ENCODE data around the gene HSPA14.
"Not testable (repeated sequence)": the region's sequence is repeated elsewhere in the genome, so short reads cannot be mapped to it uniquely, and the experiment has no call there.

HSPA14 gene

DNA sequence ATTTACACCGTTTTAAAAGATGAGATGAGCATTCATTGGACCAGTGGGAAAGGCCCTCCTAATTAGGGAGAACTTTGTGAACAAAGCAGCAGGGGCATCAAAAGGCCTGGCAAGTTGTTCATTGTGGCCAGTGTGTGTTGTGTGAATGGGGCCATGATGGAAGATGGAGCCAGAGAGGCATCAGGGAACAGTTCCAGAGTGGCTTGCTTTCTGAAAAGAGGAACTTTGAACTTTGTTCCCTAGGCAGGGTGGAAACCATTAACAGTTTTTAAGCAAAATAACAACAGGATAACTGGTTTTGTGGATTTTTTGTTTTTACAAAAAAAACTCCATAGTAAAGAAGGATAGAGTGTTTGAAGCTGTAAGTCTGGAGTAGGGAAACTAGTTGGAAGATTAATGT lies 53.0 kb downstream of the HSPA14 start:
- FAIRE-seq (no peak), DNase-seq (ENCODE audit: insufficient read length, low spot score) (no peak)
- TF ChIP-seq, protein P1, sequence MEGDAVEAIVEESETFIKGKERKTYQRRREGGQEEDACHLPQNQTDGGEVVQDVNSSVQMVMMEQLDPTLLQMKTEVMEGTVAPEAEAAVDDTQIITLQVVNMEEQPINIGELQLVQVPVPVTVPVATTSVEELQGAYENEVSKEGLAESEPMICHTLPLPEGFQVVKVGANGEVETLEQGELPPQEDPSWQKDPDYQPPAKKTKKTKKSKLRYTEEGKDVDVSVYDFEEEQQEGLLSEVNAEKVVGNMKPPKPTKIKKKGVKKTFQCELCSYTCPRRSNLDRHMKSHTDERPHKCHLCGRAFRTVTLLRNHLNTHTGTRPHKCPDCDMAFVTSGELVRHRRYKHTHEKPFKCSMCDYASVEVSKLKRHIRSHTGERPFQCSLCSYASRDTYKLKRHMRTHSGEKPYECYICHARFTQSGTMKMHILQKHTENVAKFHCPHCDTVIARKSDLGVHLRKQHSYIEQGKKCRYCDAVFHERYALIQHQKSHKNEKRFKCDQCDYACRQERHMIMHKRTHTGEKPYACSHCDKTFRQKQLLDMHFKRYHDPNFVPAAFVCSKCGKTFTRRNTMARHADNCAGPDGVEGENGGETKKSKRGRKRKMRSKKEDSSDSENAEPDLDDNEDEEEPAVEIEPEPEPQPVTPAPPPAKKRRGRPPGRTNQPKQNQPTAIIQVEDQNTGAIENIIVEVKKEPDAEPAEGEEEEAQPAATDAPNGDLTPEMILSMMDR (IDR thresholded peaks at IDR 0.05; ENCODE audit: insufficient read depth, missing control alignments) = no peak

DNA sequence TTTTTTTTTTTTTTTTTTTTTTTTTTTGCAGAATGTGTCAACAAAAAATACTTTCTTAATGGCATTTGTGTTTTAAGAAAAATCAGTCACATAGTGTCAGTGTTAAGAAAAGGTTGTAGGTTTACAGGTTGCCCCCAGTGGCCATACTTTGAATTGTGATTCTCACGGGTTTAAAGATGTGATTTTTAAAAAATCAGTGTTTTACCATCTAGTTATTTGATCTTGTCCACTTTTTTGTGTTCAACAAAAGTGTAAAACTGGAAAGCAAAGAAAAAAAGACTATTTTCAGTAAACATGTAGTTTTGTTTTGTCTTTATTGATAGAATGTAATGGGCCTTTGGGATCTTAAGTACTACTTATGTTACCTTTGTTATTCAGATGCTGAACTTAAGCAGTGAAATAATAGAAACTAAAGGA lies 66.2 kb downstream of the HSPA14 start:
- TF ChIP-seq, protein P1 (IDR thresholded peaks at IDR 0.05; ENCODE audit: insufficient read depth, missing control alignments) = peak; percentile 31
- FAIRE-seq = no peak
- DNase-seq (ENCODE audit: insufficient read length, low spot score) = no peak

DNA sequence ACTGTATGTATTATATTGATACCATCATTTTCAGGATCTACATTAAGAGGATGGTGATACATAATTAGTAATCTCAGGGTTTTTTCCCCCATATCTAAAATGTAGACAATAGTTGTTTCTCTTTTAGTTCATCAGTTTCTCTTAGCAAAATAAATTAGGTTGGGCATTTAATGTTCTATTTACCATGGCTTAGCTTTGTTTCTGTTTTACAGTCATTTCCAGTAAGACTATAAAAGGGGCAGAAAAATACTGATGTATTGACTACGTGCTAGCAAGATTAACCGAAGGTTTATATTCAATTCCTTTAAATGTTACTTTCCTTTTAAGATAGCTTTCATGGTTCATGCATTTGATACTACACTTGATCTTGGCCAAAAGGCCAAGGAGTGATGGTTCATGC lies 66.8 kb downstream of the HSPA14 start:
- TF ChIP-seq, protein P1 (IDR thresholded peaks at IDR 0.05; ENCODE audit: insufficient read depth, missing control alignments) = no peak
- DNase-seq (ENCODE audit: insufficient read length, low spot score) = no peak
- no peak for FAIRE-seq

DNA sequence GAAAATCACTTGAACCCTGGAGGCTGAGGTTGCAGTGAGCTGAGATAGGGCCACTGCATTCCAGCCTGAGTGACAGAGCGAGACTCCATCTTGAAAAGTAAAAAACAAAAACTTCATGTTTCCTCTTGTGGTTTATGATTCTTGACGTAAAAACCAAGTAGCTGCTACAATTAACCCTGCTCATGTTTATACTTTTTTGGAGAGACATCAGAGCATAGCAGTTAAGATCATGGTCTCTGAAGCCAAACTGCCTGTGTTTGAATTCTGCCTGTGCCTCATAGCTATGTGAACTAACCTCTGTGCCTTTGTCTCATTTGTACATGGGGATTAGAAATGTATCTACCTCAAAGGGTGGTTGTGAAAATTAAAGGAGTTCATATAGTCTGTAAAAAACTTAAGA lies 67.8 kb downstream of the HSPA14 start:
- TF ChIP-seq, protein P1 (IDR thresholded peaks at IDR 0.05; ENCODE audit: insufficient read depth, missing control alignments) = no peak
- FAIRE-seq (no peak), DNase-seq (ENCODE audit: insufficient read length, low spot score) (no peak)

DNA sequence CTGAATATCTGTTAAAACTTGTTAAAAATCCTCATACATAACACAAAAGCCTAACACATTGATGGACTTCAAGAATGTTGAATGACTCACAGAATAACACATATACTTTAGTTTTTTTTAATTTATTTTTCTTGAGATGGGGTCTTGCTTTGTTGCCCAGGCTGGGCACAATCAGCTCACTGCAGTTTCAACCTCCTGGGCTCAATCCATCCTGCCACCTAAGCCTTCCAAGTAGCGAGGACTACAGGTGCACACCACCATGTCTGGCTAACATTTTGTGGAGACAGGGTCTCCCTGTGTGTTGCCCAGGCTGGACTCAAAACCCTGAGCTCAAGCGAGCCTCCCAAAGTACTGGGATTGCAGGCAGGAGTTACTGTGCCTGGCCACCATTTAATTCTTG lies 68.7 kb downstream of the HSPA14 start:
- FAIRE-seq (no peak), DNase-seq (ENCODE audit: insufficient read length, low spot score) (no peak)
- TF ChIP-seq, protein P1 (IDR thresholded peaks at IDR 0.05; ENCODE audit: insufficient read depth, missing control alignments) = no peak

DNA sequence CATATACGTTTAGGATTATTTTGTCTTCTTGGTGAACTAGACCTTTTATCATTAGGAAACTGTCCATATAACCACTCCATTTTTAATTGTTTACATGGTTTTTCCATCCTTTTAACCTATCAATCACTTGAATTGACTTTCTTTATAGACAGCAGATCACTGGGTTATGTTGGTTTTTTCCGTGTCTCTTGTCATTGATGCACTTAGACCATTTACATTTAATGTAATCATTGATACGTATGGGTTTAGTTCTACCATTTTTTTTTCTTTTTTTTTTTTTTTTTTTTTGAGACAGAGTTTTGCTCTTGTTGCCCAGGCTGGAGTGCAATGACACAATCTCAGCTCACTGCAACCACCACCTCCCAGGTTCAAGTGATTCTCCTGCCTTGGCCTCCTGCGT lies 69.5 kb downstream of the HSPA14 start:
- FAIRE-seq; DNase-seq (ENCODE audit: insufficient read length, low spot score): not testable (repeated sequence)

DNA sequence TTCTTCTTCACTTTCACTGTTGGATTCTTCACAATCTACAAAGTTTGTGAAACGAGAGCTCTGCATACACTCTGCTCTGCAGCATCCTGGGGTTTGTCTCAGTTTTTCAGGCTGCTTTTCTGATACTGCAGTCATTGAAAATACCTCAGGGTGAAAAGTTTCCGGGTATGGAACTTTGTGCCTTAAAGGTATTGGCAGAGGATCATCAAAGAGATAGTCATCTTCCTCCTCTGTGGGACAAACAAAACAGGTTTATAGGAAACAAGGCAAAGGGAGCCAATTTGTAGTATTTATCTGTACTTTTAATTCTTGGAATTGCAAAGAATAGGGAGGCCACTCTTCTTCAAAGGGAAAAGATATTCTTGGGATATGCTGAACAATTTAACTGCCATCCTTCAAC lies 71.0 kb downstream of the HSPA14 start:
- TF ChIP-seq, protein P1 (IDR thresholded peaks at IDR 0.05; ENCODE audit: insufficient read depth, missing control alignments) = no peak
- DNase-seq (ENCODE audit: insufficient read length, low spot score) (no peak), FAIRE-seq (no peak)

DNA sequence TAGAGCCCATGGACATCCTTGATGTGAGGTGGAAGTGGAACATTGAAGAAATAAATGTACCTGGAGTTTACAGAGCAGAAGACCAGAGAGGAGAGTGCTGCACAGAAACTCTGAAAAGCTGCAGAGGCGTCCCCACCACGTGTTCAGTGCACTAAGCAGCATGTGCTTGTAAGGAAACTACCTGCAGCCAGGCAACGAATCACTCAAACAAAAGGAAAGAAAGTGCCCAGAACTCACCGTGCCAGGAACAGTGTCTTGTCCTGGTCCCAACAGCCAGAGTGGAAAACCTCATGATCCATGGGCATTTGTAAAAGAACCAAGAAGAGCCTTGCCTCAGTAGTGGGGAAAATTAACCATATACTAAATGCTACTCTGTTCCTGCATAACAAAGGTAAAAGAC lies 72.8 kb downstream of the HSPA14 start:
- FAIRE-seq (no peak), DNase-seq (ENCODE audit: insufficient read length, low spot score) (no peak)
- TF ChIP-seq, protein P1 (IDR thresholded peaks at IDR 0.05; ENCODE audit: insufficient read depth, missing control alignments) = no peak
